Measurements from ENCODE around the gene CFAP54. TPM values are rescaled to one million over a fixed set of nuclear protein-coding genes. Genes with fewer than 3 reads are reported as not detected.

Gene CFAP54
- total RNA-seq, 1 donor from 2014 or later, result 8.9 TPM

DNA sequence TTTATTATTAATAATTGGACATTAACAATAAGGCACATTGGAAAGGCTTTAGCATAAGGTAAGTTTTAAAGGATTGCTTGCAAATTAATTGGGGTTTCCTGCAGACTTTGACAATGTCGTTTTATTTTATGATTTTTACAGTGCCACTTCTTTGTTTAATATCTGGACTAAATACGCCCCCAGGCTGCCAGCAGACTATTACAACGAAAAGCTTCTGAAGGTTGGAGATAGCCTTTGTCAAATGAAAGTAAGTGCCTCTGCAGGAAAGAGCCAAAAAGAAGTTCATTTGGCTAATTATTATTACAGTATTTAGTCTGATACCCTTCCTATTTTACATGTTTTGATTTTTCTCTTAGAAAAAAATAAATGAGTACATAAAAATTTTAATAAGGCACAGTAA is 11.3 kb downstream of the CFAP54 start:
- Mint-ChIP-seq H3K27me3 (no peaks in the 10 kb centered on the region), H3K4me1 (ENCODE audit: unreplicated experiment) (peaks cover 8% of the 10 kb centered on the region), H3K27ac (no peak overlapping the region), H3K36me3 (no peaks in the 10 kb centered on the region), H3K4me3 (no peak overlapping the region), H3K9me3 (peaks cover 10% of the 10 kb centered on the region)
- DNase-seq (ENCODE audit: extremely low spot score, unreplicated experiment), result no peak
- TF ChIP-seq, protein P1, sequence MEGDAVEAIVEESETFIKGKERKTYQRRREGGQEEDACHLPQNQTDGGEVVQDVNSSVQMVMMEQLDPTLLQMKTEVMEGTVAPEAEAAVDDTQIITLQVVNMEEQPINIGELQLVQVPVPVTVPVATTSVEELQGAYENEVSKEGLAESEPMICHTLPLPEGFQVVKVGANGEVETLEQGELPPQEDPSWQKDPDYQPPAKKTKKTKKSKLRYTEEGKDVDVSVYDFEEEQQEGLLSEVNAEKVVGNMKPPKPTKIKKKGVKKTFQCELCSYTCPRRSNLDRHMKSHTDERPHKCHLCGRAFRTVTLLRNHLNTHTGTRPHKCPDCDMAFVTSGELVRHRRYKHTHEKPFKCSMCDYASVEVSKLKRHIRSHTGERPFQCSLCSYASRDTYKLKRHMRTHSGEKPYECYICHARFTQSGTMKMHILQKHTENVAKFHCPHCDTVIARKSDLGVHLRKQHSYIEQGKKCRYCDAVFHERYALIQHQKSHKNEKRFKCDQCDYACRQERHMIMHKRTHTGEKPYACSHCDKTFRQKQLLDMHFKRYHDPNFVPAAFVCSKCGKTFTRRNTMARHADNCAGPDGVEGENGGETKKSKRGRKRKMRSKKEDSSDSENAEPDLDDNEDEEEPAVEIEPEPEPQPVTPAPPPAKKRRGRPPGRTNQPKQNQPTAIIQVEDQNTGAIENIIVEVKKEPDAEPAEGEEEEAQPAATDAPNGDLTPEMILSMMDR (conservative IDR thresholded peaks at IDR 0.05), result no peak

DNA sequence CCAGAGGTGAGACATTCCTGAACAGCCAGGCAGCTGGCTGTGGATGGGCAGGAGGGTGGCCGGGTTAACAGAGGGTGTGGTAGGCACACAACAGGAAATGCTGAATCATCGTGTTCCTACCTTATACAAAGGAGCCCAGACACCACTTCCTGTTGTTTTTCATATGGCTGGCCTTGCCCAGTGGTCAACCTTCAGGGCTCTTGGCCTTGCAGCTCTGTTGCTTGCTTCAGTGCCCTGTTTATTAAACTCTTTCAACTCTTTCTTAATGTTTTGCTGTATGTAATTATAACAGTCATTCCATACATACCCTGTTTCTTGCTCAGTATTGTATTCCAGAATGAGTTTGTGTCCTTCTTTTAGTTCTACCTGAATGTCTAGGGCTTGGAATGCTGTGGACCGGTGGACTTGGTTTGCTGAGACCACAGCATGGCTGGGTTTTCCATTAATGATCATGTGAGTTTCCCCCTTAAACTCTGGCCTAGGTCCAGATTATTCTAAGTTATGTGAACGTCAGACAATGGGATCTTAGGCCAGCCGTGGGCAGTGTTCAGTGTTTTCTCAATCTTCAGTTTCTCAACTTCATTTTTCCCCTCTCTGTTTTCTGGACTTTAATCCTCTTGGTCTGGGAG is 11.9 kb downstream of the CFAP54 start:
- Mint-ChIP-seq H3K27ac (peak overlapping the region; percentile 60), H3K4me1 (ENCODE audit: unreplicated experiment) (peaks cover 8% of the 10 kb centered on the region), H3K9me3 (peaks cover 10% of the 10 kb centered on the region), H3K36me3 (no peaks in the 10 kb centered on the region), H3K27me3 (no peaks in the 10 kb centered on the region), H3K4me3 (no peak overlapping the region)
- DNase-seq (ENCODE audit: extremely low spot score, unreplicated experiment), result no peak
- TF ChIP-seq, protein P1 (conservative IDR thresholded peaks at IDR 0.05), result no peak

DNA sequence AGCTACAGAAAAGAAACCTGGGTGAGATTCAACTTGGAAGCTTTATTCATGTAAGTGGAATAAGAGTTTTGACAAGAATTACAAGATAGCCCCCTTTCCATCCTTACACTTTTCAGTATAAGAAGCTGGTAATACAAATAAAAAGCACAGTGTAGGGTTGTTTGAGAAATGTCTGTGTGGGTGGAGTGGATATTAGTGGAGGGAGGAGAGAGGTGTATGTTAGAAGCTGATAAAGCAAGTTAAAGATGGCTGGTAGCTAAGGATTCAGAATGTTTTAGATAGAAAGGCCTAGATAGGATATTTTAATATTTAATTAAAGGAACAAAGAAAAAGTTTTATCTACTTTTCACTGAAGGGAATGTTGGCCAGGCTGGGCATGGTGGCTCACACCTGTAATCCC is 12.5 kb downstream of the CFAP54 start:
- Mint-ChIP-seq H3K9me3 (peaks cover 10% of the 10 kb centered on the region), H3K36me3 (no peaks in the 10 kb centered on the region), H3K27ac (no peak overlapping the region), H3K27me3 (no peaks in the 10 kb centered on the region), H3K4me1 (ENCODE audit: unreplicated experiment) (peaks cover 8% of the 10 kb centered on the region), H3K4me3 (no peak overlapping the region)
- TF ChIP-seq, protein P1 (conservative IDR thresholded peaks at IDR 0.05), result no peak
- no peak for DNase-seq (ENCODE audit: extremely low spot score, unreplicated experiment)

DNA sequence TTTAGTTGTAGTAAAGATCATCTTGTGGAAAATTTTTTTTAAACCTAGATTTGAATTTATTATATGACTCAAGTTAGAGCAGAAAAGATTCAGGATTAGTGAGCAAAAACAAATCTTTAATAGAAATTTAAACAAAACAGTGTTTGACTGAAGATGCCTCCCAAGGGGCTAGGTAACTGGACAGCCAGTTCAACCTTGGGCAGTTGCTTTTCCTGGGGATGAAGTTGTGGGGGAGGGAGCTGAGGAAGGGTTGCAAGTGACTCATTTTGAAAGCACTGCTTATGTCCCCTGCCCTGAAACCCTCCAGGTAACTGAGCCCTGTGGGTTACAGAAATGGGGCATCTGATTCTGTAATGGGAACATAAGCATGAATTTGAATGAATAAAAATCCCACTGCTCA is 13.1 kb downstream of the CFAP54 start:
- Mint-ChIP-seq H3K36me3 (no peaks in the 10 kb centered on the region), H3K4me3 (no peak overlapping the region), H3K4me1 (ENCODE audit: unreplicated experiment) (peaks cover 8% of the 10 kb centered on the region), H3K27ac (no peak overlapping the region), H3K27me3 (no peaks in the 10 kb centered on the region), H3K9me3 (peaks cover 10% of the 10 kb centered on the region)
- TF ChIP-seq, protein P1 (conservative IDR thresholded peaks at IDR 0.05), result no peak
- DNase-seq (ENCODE audit: extremely low spot score, unreplicated experiment), result no peak

DNA sequence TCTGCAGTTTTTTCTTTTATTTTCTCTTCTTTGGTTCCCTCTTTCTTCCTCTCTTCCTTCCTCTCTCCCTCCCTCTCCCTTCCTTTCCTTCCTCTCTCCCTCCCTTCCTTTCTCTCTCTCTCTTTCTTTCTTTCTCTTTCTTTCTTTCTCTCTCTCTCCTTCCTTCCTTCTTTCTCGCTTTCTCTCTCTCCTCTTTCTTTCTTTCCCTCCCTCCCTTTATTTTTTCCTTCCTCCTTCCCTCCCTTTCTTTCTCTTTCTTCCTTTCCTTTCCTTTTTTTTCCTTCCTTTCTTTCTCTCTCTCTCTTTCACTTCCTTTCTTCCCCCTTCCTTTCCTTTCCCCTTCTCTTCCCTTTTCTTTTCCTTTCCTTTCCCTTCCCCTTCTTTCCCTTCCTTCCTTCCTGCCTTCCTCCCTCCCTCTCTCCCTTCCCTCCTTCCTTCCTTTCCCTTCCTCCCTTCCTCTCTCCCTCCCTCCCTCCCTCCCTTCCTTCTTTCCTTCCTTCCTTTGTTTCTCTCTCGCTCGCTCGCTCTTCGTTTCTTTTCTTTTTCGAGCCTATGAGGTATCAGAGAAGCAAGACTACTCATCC is 13.7 kb downstream of the CFAP54 start:
- no peak overlapping the region for H3K4me3 Mint-ChIP-seq
- H3K9me3 Mint-ChIP-seq, result peaks cover 5% of the 10 kb centered on the region
- H3K36me3 Mint-ChIP-seq, result no peaks in the 10 kb centered on the region
- no peak for DNase-seq (ENCODE audit: extremely low spot score, unreplicated experiment)
- H3K27me3 Mint-ChIP-seq, result no peaks in the 10 kb centered on the region
- no peak overlapping the region for H3K27ac Mint-ChIP-seq
- TF ChIP-seq, protein P1 (conservative IDR thresholded peaks at IDR 0.05), result no peak
- peaks cover 8% of the 10 kb centered on the region for H3K4me1 Mint-ChIP-seq (ENCODE audit: unreplicated experiment)
